HEK293 (cell line): ENCODE data around the gene TSKU.

ENCODE experiments used
- BCL11A ChIP-seq: fragments of 450-650 bp; formaldehyde crosslinking; IDR thresholded peaks from 2 replicates; pipeline ENCODE4 v1.5.1; 2016; ENCODE audit warnings: low read depth, missing biosample characterization, missing genetic modification characterization
- CTCF ChIP-seq: fragments of 450-650 bp; formaldehyde crosslinking; IDR thresholded peaks from 2 replicates; pipeline ENCODE4 v1.5.1; 2016; ENCODE audit warnings: missing biosample characterization, missing genetic modification characterization
- KLF10 ChIP-seq: fragments of 450-650 bp; IDR thresholded peaks from 2 replicates; pipeline ENCODE4 v1.5.1; 2018; ENCODE audit warnings: missing biosample characterization, mild to moderate bottlenecking, missing genetic modification characterization
- YY1 ChIP-seq: fragments of 450-650 bp; formaldehyde crosslinking; IDR thresholded peaks from 2 replicates; pipeline ENCODE4 v1.5.1; 2018; ENCODE audit warnings: missing biosample characterization, missing genetic modification characterization
- ZBTB11 ChIP-seq: fragments of 450-650 bp; formaldehyde crosslinking; conservative IDR thresholded peaks from 2 replicates; pipeline ENCODE4 v1.5.1; 2016; ENCODE audit warnings: low read depth, missing biosample characterization, missing genetic modification characterization
- ZBTB26 ChIP-seq: fragments of 450-650 bp; formaldehyde crosslinking; optimal IDR thresholded peaks from 2 replicates; pipeline ENCODE3; 2016; ENCODE audit warnings: missing biosample characterization, mild to moderate bottlenecking, missing genetic modification characterization
- ZFHX2 ChIP-seq: fragments of 450-650 bp; formaldehyde crosslinking; conservative IDR thresholded peaks from 2 replicates; pipeline ENCODE4 v1.5.1; 2016; ENCODE audit warnings: missing biosample characterization, missing genetic modification characterization
- ZNF10 ChIP-seq: fragments of 450-650 bp; formaldehyde crosslinking; IDR thresholded peaks from 2 replicates; pipeline ENCODE4 v1.5.1; 2017; ENCODE audit warnings: missing biosample characterization, missing genetic modification characterization
- ZNF394 ChIP-seq: fragments of 450-650 bp; formaldehyde crosslinking; IDR thresholded peaks from 2 replicates; pipeline ENCODE4 v1.5.1; 2016; ENCODE audit warnings: missing biosample characterization, missing genetic modification characterization, mild to moderate bottlenecking, moderate library complexity, borderline replicate concordance
- ZNF621 ChIP-seq: fragments of 450-650 bp; formaldehyde crosslinking; IDR thresholded peaks from 2 replicates; pipeline ENCODE4 v1.5.1; 2017; ENCODE audit warnings: missing biosample characterization, missing genetic modification characterization
- ZNF747 ChIP-seq: fragments of 450-650 bp; formaldehyde crosslinking; IDR thresholded peaks from 2 replicates; pipeline ENCODE4 v1.5.1; 2016; ENCODE audit warnings: missing biosample characterization, missing genetic modification characterization
- ZNF76 ChIP-seq: fragments of 450-650 bp; formaldehyde crosslinking; IDR thresholded peaks from 2 replicates; pipeline ENCODE4; 2016; ENCODE audit warnings: low read depth, missing biosample characterization, missing genetic modification characterization, borderline replicate concordance
- ZNF791 ChIP-seq: fragments of 450-650 bp; formaldehyde crosslinking; IDR thresholded peaks from 2 replicates; pipeline ENCODE4 v1.5.1; 2016; ENCODE audit warnings: missing biosample characterization, missing genetic modification characterization

- TF ChIP-seq CTCF (tag by site-specific recombination) = no peak
- TF ChIP-seq ZBTB11 = no peak
- no peak for TF ChIP-seq BCL11A
- no peak for TF ChIP-seq ZNF394
- TF ChIP-seq ZBTB26 (tag by site-specific recombination) = no peak
- TF ChIP-seq ZNF76 (tag by site-specific recombination) = no peak
- TF ChIP-seq ZNF10 (tag by site-specific recombination) = no peak
- TF ChIP-seq KLF10 (tag by site-specific recombination) = no peak
- no peak for TF ChIP-seq ZNF621 (tag by site-specific recombination)
- no peak for TF ChIP-seq ZNF791 (tag by site-specific recombination)
- TF ChIP-seq YY1 = no peak
- TF ChIP-seq ZFHX2 = no peak
- no peak for TF ChIP-seq ZNF747 (tag by site-specific recombination)
These were observed 1.9 kb upstream of the TSKU start for GRCh38 chr11:76781046-76781801.
